NCI-H1694 (cell line): ENCODE measurements around the gene SLC19A1.

Source experiments
- DNase-seq: peaks from one replicate; lab custom pipeline; 2025; lab: John Stamatoyannopoulos, UW

The SLC19A1 gene

GRCh38 chr21:45542242-45542666 lies at the start of gene SLC19A1:
SLC19A1 (minus strand) TSS chr21:45542440; CDS start chr21:45537959, 4,481 bp downstream.
- DNase-seq = no peak

DNA sequence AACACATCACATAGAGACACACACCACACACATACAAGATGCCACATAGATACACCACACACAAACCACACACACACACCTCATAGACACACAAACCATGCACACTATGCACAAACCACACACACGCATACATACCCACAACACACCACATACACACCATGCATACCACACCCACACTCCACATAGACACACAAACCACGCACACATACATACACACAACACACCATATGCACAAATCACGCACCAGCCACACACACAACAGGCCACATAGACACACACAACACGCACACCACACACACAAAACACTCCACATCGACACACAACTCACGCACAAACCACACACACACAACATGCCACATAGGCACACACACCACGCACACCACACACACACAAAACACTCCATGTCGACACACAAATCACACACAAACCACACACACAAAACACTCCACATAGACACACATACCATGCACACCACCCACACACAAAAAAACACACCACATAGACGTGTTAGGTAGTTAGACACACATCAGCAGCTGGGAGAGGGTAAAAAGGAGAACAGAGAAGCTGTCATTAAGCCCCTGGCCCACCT lies 49.5 kb upstream of the SLC19A1 start:
- no peak for DNase-seq

DNA sequence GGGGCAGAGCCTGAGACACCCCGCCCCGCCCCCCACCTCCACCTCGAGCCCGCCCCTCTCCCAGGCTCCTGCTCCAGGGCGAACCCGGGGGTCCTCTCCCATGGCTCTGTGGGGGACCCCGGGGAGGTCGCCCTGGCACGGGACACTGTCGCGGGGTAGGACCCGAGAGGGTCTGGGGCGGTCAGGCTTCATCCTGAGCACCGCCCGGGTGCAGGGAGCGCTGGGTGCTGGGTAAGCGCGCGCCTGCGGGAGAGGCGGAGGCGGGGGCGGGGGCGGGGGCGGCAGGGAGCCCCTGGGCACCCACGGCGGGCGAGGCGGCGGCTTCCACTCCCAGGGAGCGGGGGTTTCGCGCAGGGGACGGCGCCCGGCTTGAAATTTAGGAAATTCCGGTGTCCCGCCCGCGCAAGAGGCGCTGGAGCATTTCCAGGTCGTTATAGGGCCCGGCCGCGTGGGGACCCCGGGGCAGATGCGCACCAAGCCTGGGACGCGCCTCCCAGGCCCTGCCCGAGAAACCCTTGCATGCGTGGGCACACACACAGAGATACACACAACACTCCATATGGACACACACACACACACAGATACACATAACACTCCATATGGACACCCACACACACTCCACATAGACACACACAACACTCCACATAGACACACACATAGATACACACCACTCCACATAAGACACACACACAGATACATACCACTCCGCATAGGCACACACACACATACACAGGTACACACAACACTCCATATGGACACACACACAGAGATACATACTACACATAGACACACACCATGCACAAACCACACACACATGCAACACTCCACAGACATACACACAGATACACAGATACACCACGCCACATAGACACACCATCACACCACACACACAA lies 48.7 kb upstream of the SLC19A1 start:
- DNase-seq = no peak

DNA sequence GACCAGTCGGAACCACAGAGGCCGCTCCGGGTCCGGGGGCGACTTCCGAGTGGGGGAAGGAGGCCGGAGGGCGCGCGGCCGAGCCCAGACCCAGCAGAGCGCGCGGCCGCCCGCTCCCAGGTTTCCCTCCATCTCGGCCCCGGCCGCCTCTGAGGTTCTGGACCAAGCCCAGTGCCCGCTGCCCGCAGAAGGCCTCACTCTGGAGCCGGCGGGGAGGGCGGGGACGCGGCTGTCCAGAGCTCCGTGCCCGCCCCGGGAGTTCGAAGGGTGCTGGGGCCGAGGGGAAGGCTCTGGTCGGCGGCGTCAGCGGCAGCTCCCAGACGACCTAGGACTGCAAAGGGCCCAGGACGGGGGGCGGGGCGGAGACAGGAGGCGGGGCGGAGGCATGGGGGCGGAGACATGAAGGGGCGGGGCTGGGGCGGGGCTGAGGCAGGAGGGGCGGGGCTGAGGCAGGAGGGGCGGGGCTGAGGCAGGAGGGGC lies 48.0 kb upstream of the SLC19A1 start:
- DNase-seq = no peak

DNA sequence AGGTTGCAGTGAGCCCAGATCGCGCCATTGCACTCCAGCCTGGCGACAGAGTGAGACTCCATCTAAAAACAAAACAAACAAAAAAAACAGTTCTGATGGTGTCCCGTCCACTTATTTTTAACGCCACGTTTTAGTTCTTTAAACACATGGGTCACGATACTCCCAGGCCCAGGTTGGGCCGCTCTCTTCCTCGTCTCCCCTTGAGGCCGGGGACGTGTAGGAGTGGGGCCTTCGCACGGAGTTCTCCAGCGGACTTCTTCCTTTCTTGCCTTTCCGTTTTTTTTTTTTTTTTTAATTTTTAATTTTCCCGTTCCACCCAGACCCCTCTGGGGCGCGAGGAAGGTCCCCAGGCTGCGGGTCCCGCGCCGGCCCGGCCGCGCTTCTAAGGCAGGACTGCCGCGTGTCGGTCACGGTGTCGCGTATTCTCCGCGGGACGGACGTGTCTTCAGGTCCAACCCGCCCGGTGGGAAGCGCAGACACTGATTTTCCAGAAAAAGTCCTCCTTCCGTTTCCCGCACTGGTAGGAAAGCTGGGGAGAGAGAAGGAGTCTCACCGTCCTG lies 47.5 kb upstream of the SLC19A1 start:
- no peak for DNase-seq

DNA sequence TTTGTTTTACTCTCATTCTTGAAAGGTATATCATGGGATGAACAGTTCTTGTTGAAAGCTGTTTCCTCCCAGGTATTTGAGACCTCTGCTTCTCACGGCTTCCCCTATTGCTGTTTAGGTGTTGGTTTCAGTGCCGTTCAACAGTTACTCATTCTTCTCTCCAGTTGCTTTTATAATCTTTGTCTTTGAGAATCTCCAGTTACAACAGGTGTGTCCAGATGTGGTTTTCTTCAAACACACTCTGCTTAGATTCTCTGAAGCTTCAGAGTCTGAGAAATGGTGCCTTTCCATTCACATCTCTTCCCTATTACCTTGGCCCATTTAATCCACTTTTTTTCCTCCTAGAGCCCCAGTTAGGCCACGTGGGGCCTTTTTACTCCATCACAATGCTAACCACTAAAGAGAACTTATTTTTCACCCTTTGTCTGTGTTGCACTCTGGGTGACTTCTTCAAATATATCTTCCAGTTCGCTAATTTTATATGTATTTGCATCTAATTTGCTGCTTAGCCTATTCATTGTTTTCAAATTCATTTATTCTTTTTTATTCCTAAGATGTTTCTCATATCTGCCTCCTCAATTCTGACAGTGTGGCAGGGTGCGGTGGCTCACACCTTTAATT lies 46.7 kb upstream of the SLC19A1 start:
- no peak for DNase-seq

DNA sequence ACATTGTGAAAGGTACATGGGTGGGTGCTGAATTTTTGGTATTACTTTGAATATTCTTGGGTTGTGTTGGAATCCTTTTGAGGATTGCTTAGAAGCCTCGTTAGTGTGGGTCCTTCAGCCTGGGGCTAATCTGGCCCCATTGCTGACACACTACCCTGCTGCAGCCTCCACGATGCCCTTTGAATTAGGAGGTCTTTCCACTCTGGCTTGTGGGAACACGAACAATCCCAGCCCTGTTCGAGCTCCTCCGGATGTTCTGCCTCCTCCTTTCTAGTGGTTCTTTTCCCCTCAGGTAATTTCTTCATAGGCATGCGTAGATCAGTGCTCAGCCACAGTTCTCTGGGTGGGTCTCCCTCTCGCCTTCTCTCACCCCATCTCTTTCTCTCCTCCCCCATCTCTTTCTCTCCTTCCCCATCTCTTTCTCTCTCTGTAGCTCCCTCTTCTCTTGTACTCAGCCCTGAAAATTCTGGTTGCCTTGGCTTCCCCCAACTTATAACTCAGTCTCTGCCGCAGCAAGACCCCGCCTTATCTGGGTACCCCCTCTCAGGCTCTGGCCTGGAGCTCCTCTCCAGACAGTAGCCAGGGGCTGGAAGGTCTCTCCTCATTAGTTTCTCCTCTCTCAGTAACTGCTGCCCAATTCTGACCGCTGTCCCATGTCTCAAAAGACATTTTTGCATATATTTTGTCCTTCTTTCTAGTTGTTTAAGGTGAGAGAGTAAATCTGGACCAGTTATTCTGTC lies 46.0 kb upstream of the SLC19A1 start:
- no peak for DNase-seq

GRCh38 chr21:45586289-45586858 lies 44.1 kb upstream of the SLC19A1 start:
- DNase-seq = no peak

GRCh38 chr21:45584786-45585185 lies 42.5 kb upstream of the SLC19A1 start:
- no peak for DNase-seq

DNA sequence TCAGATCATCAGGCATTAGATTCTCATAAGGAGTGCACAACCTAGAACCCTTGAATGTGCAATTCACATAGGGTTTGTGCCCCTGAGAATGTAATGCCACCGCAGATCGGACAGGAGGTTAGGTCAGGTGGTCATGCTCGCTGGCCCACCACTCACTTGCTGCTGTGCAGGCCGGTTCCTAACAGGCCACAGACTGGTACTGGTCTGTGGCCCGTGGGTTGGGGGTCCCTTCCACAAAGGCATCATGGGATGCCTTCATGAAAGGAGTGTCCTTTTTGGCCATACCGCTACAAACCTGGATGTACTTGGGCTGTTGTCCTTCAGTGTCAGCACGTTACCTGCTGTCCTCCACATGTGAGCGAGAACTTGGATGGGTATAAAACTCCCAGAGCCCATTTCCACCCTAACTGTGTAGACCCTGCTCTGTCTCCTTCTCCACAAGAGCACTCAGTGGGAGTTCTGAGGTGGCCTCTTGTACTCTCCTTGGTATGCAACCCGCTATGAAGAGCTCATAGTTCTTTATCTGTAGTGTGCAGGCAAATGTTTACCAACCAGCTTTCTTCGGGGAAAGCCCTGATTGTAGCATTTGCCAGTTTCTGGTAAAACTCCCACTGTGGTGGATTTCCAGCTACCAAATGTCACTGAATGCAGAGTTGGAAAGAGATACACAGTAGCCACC lies 41.7 kb upstream of the SLC19A1 start:
- no peak for DNase-seq

GRCh38 chr21:45582128-45582527 lies 39.9 kb upstream of the SLC19A1 start:
- DNase-seq = no peak

GRCh38 chr21:45581322-45581712 lies 39.1 kb upstream of the SLC19A1 start:
- no peak for DNase-seq

DNA sequence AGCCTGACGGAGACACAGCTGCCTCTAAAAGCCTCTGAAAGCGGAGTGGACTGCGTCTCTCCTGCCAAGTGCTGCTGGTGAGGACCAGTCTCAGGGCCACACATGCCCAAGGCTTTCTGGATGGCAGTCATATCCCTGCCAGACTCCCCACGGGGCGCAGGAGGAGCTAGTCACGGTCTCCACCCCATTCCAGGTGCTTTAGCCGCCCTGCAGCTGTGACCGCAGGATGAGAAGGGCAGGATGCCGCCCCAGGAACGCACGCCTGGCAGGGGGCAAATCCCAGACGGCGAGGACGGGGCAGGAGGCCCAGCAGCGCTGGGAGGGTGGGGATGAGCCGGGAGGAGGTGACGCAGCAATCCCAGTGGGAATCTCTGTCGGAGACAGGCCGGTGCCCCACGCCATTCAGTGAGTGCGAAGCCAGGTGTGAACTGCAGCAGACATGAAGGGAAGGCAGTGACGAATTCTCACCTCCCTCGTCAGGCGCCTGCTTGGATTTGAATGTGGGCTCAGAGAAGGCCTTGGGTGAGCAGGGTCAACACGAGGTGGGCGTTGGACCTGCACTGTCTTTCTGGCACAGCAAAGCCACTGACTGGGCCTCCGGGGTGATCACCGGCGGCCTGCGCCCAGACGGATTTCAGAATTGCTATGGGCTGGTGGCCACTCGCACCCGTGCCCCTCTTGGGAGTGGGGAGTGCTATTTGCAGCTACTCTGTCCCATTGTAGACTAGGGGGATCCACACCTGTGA lies 38.5 kb upstream of the SLC19A1 start:
- DNase-seq = no peak

DNA sequence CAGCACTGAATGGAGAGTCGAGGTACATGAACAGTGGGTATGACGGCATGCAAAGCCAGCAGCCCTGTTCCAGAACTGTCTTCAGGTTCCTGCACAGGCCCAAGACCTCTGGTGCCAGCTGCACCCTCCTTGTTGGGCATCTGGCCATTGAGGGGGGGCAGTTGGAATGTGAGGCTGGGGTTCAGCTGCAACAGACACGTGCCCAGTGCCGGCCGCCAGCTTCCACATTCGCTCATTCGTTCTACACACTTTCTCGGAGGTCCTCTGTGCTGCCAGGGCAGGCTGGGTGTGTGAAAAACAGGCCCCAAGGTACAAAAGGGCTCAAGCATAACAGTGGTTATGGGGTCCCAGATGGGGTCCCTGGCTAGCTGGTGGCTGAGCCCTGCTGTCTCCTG lies 37.9 kb upstream of the SLC19A1 start:
- no peak for DNase-seq

DNA sequence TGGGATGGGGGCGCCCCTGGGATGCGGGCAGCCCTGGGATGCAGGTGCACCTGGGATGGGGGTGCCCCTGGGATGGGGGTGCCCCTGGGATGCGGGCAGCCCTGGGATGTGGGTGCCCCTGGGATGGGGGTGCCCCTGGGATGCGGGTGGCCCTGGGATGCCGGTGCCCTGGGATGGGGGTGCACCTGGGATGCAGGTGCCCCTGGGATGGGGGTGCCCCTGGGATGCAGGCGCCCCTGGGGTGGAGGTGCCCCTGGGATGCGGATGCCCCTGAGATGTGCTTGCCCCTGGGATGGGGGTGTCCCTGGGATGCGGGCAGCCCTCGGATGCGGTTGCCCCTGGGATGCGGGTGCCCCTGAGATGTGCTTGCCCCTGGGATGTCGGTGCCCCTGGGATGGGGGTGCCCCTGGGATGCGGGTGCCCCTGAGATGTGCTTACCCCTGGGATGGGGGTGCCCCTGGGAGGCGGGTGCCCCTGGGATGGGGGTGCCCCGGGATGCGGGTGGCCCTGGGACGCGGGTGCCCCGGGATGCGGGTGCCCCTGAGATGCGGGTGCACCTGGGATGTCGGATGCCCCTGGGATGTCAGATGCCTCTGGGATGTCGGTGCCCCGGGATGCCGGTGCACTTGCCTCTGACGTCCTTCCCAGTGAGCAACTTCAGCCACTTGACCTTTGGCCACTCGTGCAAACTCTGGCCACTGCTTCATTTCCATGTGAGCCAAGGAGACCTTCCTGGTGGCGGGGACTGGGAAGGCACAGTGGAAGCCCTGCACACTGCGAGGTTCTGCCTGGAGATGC lies 37.3 kb upstream of the SLC19A1 start:
- no peak for DNase-seq

- no peak for DNase-seq
These were observed 36.7 kb upstream of the SLC19A1 start for GRCh38 chr21:45578811-45579381.

GRCh38 chr21:45578176-45578801 lies 36.0 kb upstream of the SLC19A1 start:
- DNase-seq = no peak

GRCh38 chr21:45577801-45578175 lies 35.5 kb upstream of the SLC19A1 start:
- no peak for DNase-seq
